ENCODE measurements around the gene SLC7A6.

Gene SLC7A6

DNA sequence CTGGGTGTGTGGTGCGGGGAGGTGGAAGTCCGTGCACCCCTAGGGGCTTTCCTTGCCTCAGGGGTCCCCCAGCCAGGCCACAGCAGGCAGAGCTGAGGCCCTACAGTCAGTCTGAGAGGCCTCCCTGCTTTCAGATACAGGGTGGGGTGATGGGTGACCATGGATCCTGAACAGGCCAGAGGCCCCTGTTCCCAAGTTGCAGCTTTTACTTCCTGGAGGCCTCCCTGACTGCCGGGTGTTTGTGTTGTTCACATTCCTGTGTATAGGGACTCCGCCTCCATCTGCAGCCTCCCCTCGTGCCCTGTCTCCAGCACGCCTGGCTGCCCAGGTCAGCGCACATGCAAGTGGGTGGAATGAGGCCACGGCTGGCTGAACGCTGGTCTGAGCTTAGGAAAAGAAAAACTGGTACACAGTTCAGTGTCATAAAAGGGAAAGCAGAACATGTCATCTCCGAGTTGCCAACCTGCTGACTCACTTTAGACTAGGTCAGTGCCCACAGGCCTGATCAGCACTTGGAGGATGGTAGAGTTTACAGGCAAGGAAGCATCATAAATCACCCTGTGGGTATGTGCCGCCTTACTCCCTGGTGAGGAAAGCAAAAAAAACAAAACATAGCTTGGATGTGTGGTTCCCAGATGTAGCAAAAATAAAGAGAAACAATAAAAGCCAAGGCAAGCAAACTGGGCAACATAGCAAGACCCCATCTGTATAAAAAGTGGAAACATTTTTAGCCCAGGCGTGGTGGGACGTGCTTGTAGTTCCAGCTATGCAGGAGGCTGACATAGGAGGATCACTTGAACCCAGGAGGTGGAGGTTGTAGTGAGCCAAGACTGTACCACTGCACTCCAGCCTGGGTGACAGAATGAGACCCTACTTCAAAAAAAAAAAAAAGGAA, 6.2 kb upstream of the SLC7A6 start:
- no peak for DNase-seq

- DNase-seq: no peak
These were observed 5.1 kb upstream of the SLC7A6 start for GRCh38 chr16:68259007-68259825.

- no peak for DNase-seq
These were observed 683 bp upstream of the SLC7A6 start for GRCh38 chr16:68263559-68264127.

GRCh38 chr16:68265078-68265920, 973 bp downstream of the SLC7A6 start:
- no peak for DNase-seq

DNA sequence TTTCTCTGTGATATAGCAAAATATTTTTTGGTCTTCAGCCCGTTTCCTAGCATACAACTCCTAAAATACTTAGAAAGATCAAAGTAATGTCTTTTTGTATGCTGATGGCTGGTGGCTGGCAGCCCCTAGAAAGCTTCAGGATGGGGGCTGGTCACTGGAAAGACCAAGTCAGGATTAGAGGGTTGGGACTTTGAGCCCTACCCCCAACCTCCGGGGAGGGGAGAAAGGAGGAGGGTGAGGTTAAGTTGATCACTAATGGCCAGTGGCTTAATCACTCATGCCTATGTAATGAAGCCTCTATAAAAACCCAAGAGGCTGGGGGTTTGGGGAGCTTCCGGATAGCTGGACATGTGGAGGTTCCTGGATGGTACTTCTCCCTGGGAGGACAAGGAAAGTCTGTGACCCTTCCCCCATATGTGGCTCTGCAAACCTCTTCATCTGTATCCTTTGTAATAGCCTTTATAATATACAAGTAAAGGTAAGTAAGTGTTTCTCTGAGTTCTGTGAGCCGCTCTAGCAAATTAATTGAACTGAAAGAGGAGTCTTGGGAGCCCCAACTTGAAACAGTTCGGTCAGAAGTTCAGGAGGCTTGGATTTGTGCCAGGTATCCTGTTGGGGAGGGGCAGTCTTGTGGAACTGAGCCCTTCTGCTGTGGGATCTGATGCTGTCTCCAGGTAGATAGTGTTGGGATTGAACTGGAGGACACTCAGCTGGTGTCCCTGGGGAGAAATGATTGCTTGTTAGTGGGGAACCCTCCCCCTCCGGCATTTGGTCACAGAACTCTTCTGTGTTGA, 3.5 kb downstream of the SLC7A6 start:
- DNase-seq: no peak

GRCh38 chr16:68269793-68270192, 5.5 kb downstream of the SLC7A6 start:
- no peak for DNase-seq

DNA sequence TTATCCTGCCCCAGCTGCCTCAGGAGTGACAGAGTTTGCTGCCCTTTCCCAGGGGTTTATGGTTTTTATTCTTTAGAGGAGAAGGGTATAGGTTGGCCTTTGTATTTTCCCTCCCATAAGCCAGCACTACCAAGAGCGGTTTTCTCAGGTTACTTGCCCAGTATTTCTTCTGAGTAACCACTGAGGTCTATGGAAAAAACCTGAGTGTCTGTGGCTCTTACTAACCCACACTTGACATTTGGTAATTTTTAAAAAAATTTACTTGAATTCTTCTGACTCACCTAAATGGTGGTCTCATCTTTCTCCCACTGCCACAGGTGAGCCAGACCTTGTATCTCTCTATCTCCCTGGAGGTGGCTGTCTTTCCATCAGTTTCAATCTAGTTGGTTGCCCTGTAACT, 6.0 kb downstream of the SLC7A6 start:
- DNase-seq: no peak

DNA sequence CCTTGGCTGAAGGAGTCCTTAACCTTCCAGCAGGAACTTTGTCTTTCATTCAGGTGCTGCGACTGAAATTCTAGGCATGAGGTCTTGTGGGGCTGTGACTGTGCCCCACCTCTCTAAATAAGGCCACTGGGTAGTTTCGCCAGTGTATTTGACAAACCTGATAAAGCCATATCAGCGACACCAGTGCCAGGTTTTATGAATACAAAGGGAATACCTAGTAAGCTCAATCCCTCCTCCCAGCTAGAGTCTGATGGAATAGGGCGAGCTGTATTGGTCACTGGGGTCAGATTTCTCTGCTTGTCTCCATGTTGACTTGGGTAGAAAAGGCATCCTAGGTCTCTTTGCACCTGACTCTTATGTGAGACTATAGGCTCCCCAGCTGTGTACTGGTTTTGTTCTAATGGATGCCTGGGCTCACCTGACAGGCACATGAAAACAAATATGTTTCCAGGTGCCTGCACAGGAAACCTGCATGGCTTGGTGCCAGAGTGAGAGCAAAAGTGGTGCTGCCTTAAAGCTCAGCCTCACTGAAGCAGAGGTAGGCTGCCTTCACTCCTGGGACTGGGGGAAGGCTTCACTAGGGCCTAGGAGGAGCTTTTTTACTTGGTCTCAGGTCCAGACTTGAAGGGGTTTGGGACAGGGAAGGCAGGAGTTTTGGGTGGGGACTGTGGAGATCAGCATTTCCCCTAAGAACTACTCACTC, 8.3 kb downstream of the SLC7A6 start:
- no peak for DNase-seq

DNA sequence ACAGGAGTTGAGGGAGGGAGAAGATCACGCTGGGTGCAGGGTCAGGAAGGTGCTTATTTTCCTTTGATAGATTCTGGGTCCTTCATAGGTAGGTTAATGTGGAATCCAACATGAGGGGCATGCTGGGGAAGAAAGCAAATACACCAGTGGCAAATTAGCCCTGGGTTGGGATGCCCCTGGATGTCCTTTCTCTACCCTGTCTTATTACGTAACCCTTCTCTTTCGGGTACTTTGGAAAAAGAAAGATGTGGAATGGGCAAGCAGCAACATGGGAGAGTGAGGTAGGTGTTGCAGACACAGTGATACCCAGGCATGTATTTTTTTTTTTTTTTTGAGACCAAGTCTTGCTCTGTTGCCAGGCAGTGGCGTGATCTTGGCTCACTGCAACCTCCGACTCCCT, 9.1 kb downstream of the SLC7A6 start:
- no peak for DNase-seq

DNA sequence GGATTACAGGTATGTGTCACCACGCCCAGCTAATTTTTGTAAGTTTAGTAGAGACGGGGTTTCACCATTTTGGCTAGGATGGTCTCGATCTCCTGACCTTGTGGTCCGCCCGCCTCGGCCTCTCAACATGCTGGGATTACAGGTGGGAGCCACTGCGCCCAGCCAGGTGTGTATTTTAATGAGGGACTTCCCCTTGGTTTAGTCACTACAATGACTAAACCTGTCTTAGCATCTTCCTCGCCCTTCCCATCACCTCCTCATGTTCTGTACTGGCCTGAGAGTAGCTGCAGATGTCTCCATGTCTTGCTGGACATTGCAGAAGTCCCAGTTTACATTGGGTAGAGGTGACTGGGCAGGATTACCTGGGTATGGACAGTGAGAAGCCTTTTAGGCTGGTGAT, 9.6 kb downstream of the SLC7A6 start:
- DNase-seq: no peak

- DNase-seq: no peak
These were observed 10.1 kb downstream of the SLC7A6 start for GRCh38 chr16:68274441-68274840.

DNA sequence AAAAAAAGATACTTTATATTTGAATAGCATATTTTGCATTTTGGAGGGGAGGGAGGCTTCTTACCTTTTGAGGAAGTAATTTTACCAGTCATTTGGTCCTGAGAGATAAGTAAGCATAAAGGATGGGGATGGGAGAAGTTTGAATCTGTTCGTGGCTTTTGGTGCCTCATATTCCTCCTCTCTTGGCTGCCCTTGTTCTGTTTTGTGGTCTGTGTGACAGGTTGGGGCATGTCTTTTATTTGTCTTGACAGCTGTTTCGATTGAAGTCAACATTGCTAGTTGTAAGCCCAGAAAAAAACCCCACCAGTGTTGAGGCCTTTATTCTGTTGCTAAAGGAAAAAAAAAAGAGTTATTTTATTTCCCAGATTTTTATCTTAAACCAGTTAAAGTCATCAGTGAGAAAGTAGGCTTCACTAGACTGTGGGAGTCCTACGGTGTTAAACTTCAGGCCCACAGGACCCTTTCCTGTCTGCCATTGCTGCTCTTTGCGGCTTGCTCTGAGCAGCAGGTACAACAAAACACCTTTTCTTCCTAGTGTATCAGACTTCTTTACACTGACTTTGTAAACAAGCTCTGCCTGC, 11.4 kb downstream of the SLC7A6 start:
- DNase-seq: no peak

- no peak for DNase-seq
These were observed 11.9 kb downstream of the SLC7A6 start for GRCh38 chr16:68276223-68276622.

DNA sequence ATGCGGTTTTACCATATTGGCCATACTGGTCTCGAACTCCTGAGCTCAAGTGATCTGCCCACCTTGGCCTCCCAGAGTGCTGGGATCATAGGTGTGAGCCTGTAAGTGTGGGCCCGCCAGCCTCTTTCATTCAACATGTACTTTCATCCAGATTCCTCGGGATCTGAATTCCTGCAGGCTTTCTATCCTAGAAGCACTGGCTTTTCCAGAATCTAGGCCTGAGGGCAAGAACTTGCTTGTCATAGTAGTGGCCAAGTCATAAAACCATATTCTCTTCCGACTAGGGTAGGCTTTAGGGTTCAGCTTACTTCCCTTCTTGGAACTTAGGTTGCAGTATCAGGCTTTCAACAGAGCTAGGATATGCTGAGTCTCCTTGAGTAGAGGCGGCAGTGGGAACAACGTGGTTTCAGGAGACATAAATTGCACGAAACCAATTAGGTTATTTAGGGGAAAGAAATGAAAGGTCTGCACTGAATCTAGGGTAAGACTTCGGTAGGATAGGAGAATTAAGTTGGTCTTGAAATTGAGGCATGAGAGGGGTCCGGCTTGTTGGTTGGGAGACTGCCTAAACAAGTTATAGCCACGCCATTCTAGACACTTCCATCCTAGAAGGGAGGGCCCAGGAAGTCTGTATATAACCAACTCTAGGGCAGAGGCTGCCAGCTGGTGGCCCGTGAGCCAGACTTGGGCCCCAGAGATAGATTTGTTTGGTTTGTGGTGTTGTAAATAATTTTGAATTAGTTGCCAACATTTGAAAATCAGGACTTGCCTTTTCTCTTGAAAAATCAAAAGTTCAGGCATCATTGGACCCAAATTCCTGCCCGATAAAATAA, 15.6 kb downstream of the SLC7A6 start:
- DNase-seq: no peak

GRCh38 chr16:68281368-68282063, 17.2 kb downstream of the SLC7A6 start:
- no peak for DNase-seq

DNA sequence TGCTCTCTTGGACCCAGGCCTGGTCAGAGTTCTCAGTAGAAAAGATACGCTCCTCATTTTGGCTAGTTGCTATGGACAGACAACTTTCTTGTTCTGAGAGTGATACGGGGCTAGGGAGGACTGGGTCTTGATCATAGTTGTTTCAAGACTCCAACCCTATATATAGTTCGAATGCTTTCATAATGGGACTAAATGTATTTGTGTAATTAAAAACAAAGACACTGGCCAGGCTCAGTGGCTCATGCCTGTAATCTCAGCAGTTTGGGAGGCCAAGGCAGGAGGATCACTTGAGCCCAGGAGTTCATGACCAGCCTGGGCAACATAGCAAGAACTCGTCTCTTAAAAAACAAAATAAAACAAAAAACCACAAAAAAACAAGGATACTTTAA, 17.7 kb downstream of the SLC7A6 start:
- no peak for DNase-seq

GRCh38 chr16:68283346-68283745, 19.0 kb downstream of the SLC7A6 start:
- no peak for DNase-seq

DNA sequence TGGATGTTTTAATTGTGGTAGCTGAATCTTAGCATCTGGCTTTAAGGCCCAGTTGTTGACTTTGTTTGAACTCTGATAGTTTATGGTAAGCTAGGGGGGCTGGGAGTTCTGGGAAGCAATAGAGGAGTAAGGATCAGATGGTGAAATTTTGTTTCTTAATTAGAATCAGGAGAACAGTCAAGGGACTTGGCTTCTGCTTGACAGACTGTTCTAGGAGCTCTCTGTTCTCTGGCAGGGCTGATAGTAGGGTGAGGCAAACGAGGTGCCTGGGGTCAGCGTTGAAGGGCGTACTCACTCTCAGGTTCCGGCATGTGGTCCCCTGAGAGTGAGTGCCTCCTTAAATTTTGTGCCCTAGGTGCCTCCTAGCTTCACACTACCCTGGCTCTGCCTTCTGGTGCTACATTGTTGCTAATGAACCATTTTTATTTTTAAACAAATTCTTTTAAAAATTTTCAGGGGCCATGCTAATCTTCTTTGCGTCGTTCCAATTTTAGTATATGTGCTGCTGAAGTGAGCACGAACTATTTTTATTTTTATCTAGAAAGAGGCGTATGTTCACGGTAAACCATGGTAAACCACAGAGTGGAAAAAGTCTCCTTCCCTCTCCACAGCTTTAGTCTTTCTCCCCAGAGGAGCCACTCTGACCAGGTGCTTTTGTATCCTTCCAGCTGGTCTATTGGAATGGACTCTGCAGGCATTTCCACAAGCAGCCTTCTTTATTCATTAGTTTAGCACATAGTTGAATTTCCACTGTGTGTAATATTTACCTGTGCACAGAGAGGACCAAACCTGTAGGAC, 19.7 kb downstream of the SLC7A6 start:
- DNase-seq: no peak

Data from left hindlimb (tissue), 1 donor.